ENCODE results near the gene SEPTIN5. TPM values are rescaled to one million over a fixed set of nuclear protein-coding genes. Genes with fewer than 3 reads are reported as not detected.
A peak's percentile ranks its signal among the peaks of the same experiment; 100 is the strongest.

The SEPTIN5 gene
- total and polyA plus RNA-seq, 9 of the 15 experiments (the other 6 are each of a cell fraction or from before 2014, with no cell fraction given) = 0.03 to 195 (median 119) TPM

DNA sequence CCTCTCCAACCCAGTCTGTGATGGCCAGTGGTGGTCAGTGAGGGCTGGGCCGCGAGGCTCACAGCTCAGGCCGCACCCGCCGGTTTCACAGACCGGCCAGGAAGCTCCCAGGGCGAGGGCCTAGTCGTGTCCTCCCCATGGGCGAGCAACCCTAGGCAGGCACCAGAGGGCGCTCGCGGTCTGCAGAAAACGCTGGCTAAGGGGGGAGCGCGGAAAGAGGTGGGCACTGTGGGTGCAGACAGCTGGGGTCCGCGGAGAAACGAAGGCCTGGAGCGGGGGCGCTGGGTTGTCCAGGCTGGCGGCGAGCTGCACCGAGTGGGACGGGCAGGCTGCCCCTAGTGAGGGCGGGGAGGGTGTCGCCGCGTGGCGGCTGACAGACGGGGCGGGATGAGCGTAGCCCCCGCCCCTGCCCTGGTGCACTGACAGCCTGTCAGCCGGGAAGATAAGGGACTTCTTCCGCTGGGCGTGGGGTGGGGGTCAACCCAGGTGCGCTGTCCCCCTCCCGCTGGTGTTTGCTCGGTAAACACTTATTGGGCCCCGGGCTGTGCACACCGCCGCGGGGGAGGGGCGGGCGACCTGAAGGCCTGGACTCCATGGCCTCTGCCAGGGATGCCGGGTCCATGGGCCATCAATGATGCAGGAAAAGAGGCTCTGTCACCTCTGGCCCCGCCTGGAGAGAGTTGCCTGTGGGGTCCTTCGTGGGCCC is 16.5 kb downstream of the SEPTIN5 start (continued):
- TF ChIP-seq ZNF75A (CRISPR knock-in tag; IDR thresholded peaks at IDR 0.05) = no peak
- TF ChIP-seq, protein P1, sequence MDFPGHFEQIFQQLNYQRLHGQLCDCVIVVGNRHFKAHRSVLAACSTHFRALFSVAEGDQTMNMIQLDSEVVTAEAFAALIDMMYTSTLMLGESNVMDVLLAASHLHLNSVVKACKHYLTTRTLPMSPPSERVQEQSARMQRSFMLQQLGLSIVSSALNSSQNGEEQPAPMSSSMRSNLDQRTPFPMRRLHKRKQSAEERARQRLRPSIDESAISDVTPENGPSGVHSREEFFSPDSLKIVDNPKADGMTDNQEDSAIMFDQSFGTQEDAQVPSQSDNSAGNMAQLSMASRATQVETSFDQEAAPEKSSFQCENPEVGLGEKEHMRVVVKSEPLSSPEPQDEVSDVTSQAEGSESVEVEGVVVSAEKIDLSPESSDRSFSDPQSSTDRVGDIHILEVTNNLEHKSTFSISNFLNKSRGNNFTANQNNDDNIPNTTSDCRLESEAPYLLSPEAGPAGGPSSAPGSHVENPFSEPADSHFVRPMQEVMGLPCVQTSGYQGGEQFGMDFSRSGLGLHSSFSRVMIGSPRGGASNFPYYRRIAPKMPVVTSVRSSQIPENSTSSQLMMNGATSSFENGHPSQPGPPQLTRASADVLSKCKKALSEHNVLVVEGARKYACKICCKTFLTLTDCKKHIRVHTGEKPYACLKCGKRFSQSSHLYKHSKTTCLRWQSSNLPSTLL (IDR thresholded peaks at IDR 0.05) = no peak
- TF ChIP-seq MCM7 (IDR thresholded peaks at IDR 0.05) = no peak
- peak; percentile 31; the same call in 1 of the 2 replicates for TF ChIP-seq ZBED1 (IDR thresholded peaks at IDR 0.05)
- TF ChIP-seq, protein P2, sequence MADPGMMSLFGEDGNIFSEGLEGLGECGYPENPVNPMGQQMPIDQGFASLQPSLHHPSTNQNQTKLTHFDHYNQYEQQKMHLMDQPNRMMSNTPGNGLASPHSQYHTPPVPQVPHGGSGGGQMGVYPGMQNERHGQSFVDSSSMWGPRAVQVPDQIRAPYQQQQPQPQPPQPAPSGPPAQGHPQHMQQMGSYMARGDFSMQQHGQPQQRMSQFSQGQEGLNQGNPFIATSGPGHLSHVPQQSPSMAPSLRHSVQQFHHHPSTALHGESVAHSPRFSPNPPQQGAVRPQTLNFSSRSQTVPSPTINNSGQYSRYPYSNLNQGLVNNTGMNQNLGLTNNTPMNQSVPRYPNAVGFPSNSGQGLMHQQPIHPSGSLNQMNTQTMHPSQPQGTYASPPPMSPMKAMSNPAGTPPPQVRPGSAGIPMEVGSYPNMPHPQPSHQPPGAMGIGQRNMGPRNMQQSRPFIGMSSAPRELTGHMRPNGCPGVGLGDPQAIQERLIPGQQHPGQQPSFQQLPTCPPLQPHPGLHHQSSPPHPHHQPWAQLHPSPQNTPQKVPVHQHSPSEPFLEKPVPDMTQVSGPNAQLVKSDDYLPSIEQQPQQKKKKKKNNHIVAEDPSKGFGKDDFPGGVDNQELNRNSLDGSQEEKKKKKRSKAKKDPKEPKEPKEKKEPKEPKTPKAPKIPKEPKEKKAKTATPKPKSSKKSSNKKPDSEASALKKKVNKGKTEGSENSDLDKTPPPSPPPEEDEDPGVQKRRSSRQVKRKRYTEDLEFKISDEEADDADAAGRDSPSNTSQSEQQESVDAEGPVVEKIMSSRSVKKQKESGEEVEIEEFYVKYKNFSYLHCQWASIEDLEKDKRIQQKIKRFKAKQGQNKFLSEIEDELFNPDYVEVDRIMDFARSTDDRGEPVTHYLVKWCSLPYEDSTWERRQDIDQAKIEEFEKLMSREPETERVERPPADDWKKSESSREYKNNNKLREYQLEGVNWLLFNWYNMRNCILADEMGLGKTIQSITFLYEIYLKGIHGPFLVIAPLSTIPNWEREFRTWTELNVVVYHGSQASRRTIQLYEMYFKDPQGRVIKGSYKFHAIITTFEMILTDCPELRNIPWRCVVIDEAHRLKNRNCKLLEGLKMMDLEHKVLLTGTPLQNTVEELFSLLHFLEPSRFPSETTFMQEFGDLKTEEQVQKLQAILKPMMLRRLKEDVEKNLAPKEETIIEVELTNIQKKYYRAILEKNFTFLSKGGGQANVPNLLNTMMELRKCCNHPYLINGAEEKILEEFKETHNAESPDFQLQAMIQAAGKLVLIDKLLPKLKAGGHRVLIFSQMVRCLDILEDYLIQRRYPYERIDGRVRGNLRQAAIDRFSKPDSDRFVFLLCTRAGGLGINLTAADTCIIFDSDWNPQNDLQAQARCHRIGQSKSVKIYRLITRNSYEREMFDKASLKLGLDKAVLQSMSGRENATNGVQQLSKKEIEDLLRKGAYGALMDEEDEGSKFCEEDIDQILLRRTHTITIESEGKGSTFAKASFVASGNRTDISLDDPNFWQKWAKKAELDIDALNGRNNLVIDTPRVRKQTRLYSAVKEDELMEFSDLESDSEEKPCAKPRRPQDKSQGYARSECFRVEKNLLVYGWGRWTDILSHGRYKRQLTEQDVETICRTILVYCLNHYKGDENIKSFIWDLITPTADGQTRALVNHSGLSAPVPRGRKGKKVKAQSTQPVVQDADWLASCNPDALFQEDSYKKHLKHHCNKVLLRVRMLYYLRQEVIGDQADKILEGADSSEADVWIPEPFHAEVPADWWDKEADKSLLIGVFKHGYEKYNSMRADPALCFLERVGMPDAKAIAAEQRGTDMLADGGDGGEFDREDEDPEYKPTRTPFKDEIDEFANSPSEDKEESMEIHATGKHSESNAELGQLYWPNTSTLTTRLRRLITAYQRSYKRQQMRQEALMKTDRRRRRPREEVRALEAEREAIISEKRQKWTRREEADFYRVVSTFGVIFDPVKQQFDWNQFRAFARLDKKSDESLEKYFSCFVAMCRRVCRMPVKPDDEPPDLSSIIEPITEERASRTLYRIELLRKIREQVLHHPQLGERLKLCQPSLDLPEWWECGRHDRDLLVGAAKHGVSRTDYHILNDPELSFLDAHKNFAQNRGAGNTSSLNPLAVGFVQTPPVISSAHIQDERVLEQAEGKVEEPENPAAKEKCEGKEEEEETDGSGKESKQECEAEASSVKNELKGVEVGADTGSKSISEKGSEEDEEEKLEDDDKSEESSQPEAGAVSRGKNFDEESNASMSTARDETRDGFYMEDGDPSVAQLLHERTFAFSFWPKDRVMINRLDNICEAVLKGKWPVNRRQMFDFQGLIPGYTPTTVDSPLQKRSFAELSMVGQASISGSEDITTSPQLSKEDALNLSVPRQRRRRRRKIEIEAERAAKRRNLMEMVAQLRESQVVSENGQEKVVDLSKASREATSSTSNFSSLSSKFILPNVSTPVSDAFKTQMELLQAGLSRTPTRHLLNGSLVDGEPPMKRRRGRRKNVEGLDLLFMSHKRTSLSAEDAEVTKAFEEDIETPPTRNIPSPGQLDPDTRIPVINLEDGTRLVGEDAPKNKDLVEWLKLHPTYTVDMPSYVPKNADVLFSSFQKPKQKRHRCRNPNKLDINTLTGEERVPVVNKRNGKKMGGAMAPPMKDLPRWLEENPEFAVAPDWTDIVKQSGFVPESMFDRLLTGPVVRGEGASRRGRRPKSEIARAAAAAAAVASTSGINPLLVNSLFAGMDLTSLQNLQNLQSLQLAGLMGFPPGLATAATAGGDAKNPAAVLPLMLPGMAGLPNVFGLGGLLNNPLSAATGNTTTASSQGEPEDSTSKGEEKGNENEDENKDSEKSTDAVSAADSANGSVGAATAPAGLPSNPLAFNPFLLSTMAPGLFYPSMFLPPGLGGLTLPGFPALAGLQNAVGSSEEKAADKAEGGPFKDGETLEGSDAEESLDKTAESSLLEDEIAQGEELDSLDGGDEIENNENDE (IDR thresholded peaks at IDR 0.05; ENCODE audit: low read depth, low read length) = peak; percentile 7
- no peak for TF ChIP-seq GTF2A2 (tag; IDR thresholded peaks at IDR 0.05)
- no peak for TF ChIP-seq ZNF174 (CRISPR knock-in tag; IDR thresholded peaks at IDR 0.05)
- TF ChIP-seq TRIM28 (IDR thresholded peaks at IDR 0.05) = peak; percentile 87
- TF ChIP-seq, protein P3, sequence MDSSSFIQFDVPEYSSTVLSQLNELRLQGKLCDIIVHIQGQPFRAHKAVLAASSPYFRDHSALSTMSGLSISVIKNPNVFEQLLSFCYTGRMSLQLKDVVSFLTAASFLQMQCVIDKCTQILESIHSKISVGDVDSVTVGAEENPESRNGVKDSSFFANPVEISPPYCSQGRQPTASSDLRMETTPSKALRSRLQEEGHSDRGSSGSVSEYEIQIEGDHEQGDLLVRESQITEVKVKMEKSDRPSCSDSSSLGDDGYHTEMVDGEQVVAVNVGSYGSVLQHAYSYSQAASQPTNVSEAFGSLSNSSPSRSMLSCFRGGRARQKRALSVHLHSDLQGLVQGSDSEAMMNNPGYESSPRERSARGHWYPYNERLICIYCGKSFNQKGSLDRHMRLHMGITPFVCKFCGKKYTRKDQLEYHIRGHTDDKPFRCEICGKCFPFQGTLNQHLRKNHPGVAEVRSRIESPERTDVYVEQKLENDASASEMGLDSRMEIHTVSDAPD (CRISPR knock-in tag; IDR thresholded peaks at IDR 0.05) = no peak; the same call in 1 of the 2 replicates
- TF ChIP-seq KAT2B (IDR thresholded peaks at IDR 0.05; ENCODE audit: low read depth, low read length) = no peak
- TF ChIP-seq ETV1 (tag; conservative IDR thresholded peaks at IDR 0.05; ENCODE audit: low read depth) = peak; percentile 75
- TF ChIP-seq LCOR (CRISPR knock-in tag; IDR thresholded peaks at IDR 0.05) = no peak
- TF ChIP-seq SMARCC2 (IDR thresholded peaks at IDR 0.05; ENCODE audit: low read depth) = 0 out of 2 replicates have a peak, but pooled peaks have one; percentile 49
- TF ChIP-seq SRSF9 (IDR thresholded peaks at IDR 0.05; ENCODE audit: borderline replicate concordance, low read depth, low read length) = no peak
